Measurements from ENCODE around the gene CCDC13. TPM values are rescaled to one million over a fixed set of nuclear protein-coding genes. Genes with fewer than 3 reads are reported as not detected.

The CCDC13 gene
- polyA plus RNA-seq, 1 donor (not counting 4 experiments of a cell fraction or from before 2014, with no cell fraction given): 0.21 TPM

DNA sequence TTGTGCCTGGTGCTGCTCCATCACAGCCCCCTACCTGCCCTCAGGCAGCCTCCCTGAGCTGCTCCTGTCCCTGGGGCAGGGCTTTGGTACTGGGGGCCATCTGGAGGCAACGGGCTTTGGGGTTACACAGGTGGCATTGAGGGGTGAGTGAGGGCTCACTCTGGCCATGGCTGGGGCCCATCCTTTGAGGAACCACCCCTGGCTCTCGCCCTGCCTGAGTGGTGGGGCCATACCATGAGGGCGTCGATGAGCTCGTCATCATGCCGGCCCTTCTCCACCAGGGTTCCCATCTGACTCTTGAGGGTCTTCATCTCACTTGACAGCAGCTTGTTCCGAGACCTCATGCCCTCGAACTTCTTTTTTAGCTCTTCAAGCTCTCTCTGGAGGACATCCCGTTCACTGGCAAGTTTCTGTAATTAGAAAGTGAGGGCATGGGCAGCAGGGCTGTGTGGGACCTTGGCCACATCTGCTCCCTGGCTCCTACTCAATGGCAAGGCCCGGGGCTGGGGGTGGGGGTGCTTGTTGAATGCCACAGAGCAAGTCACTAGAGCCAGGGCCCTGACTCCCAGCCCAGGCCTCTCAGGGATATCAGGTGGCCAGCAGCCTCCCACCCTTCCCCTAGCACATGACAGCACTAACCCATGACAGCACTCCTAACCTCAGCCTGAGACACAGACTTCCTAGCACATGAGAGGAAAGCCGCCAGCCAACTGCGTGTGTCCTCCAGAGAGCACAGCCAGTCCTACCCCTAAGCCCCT lies 33.5 kb downstream of the CCDC13 start:
- Histone ChIP-seq H3K4me2 (ENCODE audit: control insufficient read depth, extremely low read depth, insufficient read depth, low read depth, low read length) (no peak overlapping the region), H3K9ac (ENCODE audit: control insufficient read depth, extremely low read depth, insufficient read depth, low read length) (no peak overlapping the region), H2AFZ (ENCODE audit: control insufficient read depth, low read length) (no peak overlapping the region), H3K9me3 (ENCODE audit: control insufficient read depth, low read depth, low read length) (no peaks in the 10 kb centered on the region), H3K4me1 (ENCODE audit: control insufficient read depth, extremely low read depth, insufficient read depth, low read length) (no peaks in the 10 kb centered on the region), H3K27ac (ENCODE audit: control insufficient read depth, insufficient read depth, low read length) (no peak overlapping the region), H3K9me1 (ENCODE audit: control insufficient read depth, extremely low read depth, insufficient read depth, low read length) (no peaks in the 10 kb centered on the region), H4K20me1 (ENCODE audit: control insufficient read depth, extremely low read depth, insufficient read depth, low read length) (peaks cover 2% of the 10 kb centered on the region), H3K27me3 (ENCODE audit: control insufficient read depth, extremely low read depth, insufficient read depth, low read length) (no peaks in the 10 kb centered on the region), H3K36me3 (ENCODE audit: control insufficient read depth in 2 of 2, extremely low read depth in 1 of 2, insufficient read depth in 2 of 2, low read length in 2 of 2) (no peaks in the 10 kb centered on the region), H3K79me2 (ENCODE audit: control insufficient read depth, insufficient read depth, low read length) (no peaks in the 10 kb centered on the region), H3K4me3 (ENCODE audit: control insufficient read depth in 2 of 3, extremely low read depth in 1 of 3, insufficient read depth in 2 of 3, low read depth in 1 of 3, low read length in 3 of 3) (no peak overlapping the region)
- TF ChIP-seq, protein P1, sequence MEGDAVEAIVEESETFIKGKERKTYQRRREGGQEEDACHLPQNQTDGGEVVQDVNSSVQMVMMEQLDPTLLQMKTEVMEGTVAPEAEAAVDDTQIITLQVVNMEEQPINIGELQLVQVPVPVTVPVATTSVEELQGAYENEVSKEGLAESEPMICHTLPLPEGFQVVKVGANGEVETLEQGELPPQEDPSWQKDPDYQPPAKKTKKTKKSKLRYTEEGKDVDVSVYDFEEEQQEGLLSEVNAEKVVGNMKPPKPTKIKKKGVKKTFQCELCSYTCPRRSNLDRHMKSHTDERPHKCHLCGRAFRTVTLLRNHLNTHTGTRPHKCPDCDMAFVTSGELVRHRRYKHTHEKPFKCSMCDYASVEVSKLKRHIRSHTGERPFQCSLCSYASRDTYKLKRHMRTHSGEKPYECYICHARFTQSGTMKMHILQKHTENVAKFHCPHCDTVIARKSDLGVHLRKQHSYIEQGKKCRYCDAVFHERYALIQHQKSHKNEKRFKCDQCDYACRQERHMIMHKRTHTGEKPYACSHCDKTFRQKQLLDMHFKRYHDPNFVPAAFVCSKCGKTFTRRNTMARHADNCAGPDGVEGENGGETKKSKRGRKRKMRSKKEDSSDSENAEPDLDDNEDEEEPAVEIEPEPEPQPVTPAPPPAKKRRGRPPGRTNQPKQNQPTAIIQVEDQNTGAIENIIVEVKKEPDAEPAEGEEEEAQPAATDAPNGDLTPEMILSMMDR (optimal IDR thresholded peaks at IDR 0.05 in 1 of 3, IDR thresholded peaks at IDR 0.05 in 1 of 3, conservative IDR thresholded peaks at IDR 0.05 in 1 of 3; ENCODE audit: extremely low read depth in 1 of 3, insufficient read depth in 2 of 3, low read length in 3 of 3): no peak
- TF ChIP-seq EZH2 (IDR thresholded peaks at IDR 0.05; ENCODE audit: low read length): no peak
- DNase-seq (ENCODE audit: low read depth, low spot score): no peak
- FAIRE-seq: no peak
- dilution Hi-C loops (cut with MboI; ENCODE audit: extremely low pct_ligation_motif_present, low sequenced_read_pairs): no loop called here

DNA sequence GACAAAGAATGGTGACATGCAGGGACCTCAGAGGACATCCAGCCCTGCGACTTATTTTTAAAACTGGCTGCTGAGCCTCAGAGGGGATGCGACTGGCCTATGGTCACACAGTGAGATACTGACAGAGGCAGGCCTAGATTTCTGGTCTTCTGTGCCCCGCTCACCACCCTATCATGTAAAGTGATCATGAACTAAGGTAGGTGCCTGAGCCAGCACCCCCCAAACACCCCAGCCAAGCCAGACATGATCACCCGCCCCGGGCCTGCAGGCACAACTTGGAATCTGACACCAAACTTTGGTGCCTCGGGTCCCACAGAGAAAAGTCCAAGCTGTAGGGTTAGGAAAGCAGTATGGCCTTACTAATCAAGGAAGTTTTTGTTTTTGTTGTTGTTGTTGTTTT lies 36.5 kb downstream of the CCDC13 start:
- H3K4me3 ChIP-seq (ENCODE audit: control insufficient read depth in 2 of 3, extremely low read depth in 1 of 3, insufficient read depth in 2 of 3, low read depth in 1 of 3, low read length in 3 of 3): no peak overlapping the region
- no peak overlapping the region for H3K4me2 ChIP-seq (ENCODE audit: control insufficient read depth, extremely low read depth, insufficient read depth, low read depth, low read length)
- H3K27me3 ChIP-seq (ENCODE audit: control insufficient read depth, extremely low read depth, insufficient read depth, low read length): peaks cover 4% of the 10 kb centered on the region
- H3K4me1 ChIP-seq (ENCODE audit: control insufficient read depth, extremely low read depth, insufficient read depth, low read length): no peaks in the 10 kb centered on the region
- H3K36me3 ChIP-seq (ENCODE audit: control insufficient read depth in 2 of 2, extremely low read depth in 1 of 2, insufficient read depth in 2 of 2, low read length in 2 of 2): no peaks in the 10 kb centered on the region
- no peak overlapping the region for H3K27ac ChIP-seq (ENCODE audit: control insufficient read depth, insufficient read depth, low read length)
- dilution Hi-C loops (cut with MboI; ENCODE audit: extremely low pct_ligation_motif_present, low sequenced_read_pairs): no loop called here
- no peak for DNase-seq (ENCODE audit: low read depth, low spot score)
- TF ChIP-seq, protein P1 (optimal IDR thresholded peaks at IDR 0.05 in 1 of 3, IDR thresholded peaks at IDR 0.05 in 1 of 3, conservative IDR thresholded peaks at IDR 0.05 in 1 of 3; ENCODE audit: extremely low read depth in 1 of 3, insufficient read depth in 2 of 3, low read length in 3 of 3): no peak
- TF ChIP-seq EZH2 (IDR thresholded peaks at IDR 0.05; ENCODE audit: low read length): no peak
- H3K79me2 ChIP-seq (ENCODE audit: control insufficient read depth, insufficient read depth, low read length): no peaks in the 10 kb centered on the region
- H3K9me3 ChIP-seq (ENCODE audit: control insufficient read depth, low read depth, low read length): no peaks in the 10 kb centered on the region
- H4K20me1 ChIP-seq (ENCODE audit: control insufficient read depth, extremely low read depth, insufficient read depth, low read length): peaks cover 2% of the 10 kb centered on the region
- no peak for FAIRE-seq
- no peak overlapping the region for H3K9ac ChIP-seq (ENCODE audit: control insufficient read depth, extremely low read depth, insufficient read depth, low read length)
- H3K9me1 ChIP-seq (ENCODE audit: control insufficient read depth, extremely low read depth, insufficient read depth, low read length): no peaks in the 10 kb centered on the region
- H2AFZ ChIP-seq (ENCODE audit: control insufficient read depth, low read length): no peak overlapping the region
